Glutamatergic neuron (in vitro differentiated cells): Measurements from ENCODE around the gene LZIC. TPM values are rescaled to one million over a fixed set of nuclear protein-coding genes. Genes with fewer than 3 reads are reported as not detected.
A peak's percentile ranks its signal among the peaks of the same experiment; 100 is the strongest.

Experiments
- DNase-seq: peaks from one replicate; pipeline ENCODE4 v3.0.0; 2022
- H3K27ac Mint-ChIP-seq: one replicate; pipeline ENCODE4 v1.8.0; 2020; ENCODE audit warnings: mild to moderate bottlenecking, mixed read lengths, inconsistent platforms; ENCODE audit not compliant: unreplicated experiment
- H3K27me3 Mint-ChIP-seq: one replicate; pipeline ENCODE4 v1.8.0; 2020; ENCODE audit warnings: mild to moderate bottlenecking, moderate library complexity, mixed read lengths, inconsistent platforms; ENCODE audit not compliant: unreplicated experiment
- H3K36me3 Mint-ChIP-seq: one replicate; pipeline ENCODE4 v1.8.0; 2020; ENCODE audit warnings: mild to moderate bottlenecking, mixed read lengths, inconsistent platforms; ENCODE audit not compliant: unreplicated experiment
- H3K4me1 Mint-ChIP-seq: one replicate; pipeline ENCODE4 v1.8.0; 2020; ENCODE audit warnings: mild to moderate bottlenecking, low read depth, mixed read lengths, inconsistent platforms; ENCODE audit not compliant: unreplicated experiment
- H3K4me3 Mint-ChIP-seq: one replicate; pipeline ENCODE4 v1.8.0; 2020; ENCODE audit warnings: mild to moderate bottlenecking, mixed read lengths, inconsistent platforms; ENCODE audit not compliant: unreplicated experiment
- H3K9me3 Mint-ChIP-seq: one replicate; pipeline ENCODE4 v1.8.0; 2020; ENCODE audit warnings: mild to moderate bottlenecking, moderate library complexity, mixed read lengths, inconsistent platforms; ENCODE audit not compliant: unreplicated experiment
- CTCF ChIP-seq: fragments of 200-600 bp; sonication (generic); IDR thresholded peaks from one replicate; pipeline ENCODE4 v1.5.0; 2021; ENCODE audit not compliant: partially characterized antibody, unreplicated experiment
- total RNA-seq: library from RNA; stranded (reverse); fragmentation: NEBNext Ultra II Directional; extraction: Animal tissue kit (Norgen Biotek cat#: 25700); gene quantifications from one replicate; pipeline ENCODE4 v1.2.1, GENCODE V29; 2021; ENCODE audit not compliant: unreplicated experiment

Gene LZIC
- total RNA-seq, 1 donor from 2014 or later = 34.3 TPM

DNA sequence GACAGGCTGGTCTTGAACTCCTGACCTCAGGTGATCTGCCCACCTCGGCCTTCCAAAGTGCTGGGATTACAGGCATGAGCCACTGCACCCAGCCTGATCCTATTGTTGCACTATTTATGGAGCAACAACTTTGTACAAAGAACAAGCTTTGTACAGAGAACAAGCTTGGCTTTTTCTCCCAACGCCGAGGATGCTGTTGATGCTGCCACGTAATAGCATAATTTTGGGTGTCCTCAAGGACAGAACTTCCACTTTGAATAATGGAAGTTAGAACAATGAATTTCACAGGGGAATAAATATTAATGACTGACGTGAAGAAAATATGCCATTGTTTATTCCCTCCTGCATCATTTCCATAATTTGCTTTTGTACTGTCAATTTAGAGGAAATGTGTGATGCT lies 41.1 kb upstream of the LZIC start:
- Mint-ChIP-seq H3K4me1 (no peaks in the 10 kb centered on the region), H3K9me3 (no peaks in the 10 kb centered on the region), H3K4me3 (no peak overlapping the region), H3K27me3 (no peaks in the 10 kb centered on the region), H3K36me3 (no peaks in the 10 kb centered on the region), H3K27ac (no peak overlapping the region)
- no peak for DNase-seq
- no peak for TF ChIP-seq CTCF

- no peak for TF ChIP-seq CTCF
- peak overlapping the region; percentile 93 for H3K27ac Mint-ChIP-seq
- peaks cover 20% of the 10 kb centered on the region for H3K4me1 Mint-ChIP-seq
- peaks cover 4% of the 10 kb centered on the region for H3K9me3 Mint-ChIP-seq
- peaks cover 6% of the 10 kb centered on the region for H3K27me3 Mint-ChIP-seq
- H3K36me3 Mint-ChIP-seq = peaks cover 4% of the 10 kb centered on the region
- DNase-seq = peak; percentile 73
- peak overlapping the region; percentile 77 for H3K4me3 Mint-ChIP-seq
Measured at GRCh38 chr1:9960706-9961562, 17.7 kb upstream of the LZIC start.

- H3K4me3 Mint-ChIP-seq = no peak overlapping the region
- no peak for DNase-seq
- TF ChIP-seq CTCF = no peak
- H3K27ac Mint-ChIP-seq = no peak overlapping the region
- H3K4me1 Mint-ChIP-seq = peaks cover 20% of the 10 kb centered on the region
- H3K36me3 Mint-ChIP-seq = peaks cover 4% of the 10 kb centered on the region
- peaks cover 6% of the 10 kb centered on the region for H3K27me3 Mint-ChIP-seq
- peaks cover 4% of the 10 kb centered on the region for H3K9me3 Mint-ChIP-seq
Measured at GRCh38 chr1:9960011-9960410, 16.8 kb upstream of the LZIC start.

DNA sequence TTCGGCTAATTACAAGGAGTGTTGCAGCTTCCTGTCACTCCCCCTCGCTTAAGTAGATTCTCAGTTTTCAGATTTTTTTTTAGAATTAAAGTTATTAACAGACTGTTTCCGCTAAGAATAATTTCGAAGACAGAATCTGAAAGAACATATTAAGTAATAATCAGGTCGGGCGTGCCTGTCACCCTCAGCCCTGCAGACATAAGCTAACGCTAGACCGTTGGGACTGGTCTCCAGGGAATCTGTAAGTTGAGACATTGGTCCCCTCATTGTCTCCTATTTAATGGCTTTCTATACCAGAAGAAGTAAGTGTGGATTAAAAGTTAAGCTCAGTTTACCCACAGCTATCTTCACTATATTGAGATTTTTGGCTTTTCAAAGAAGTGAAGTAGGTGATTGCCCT lies 14.5 kb upstream of the LZIC start:
- Mint-ChIP-seq H3K36me3 (peaks cover 4% of the 10 kb centered on the region), H3K27me3 (peaks cover 6% of the 10 kb centered on the region), H3K27ac (no peak overlapping the region), H3K4me3 (no peak overlapping the region), H3K4me1 (peaks cover 19% of the 10 kb centered on the region), H3K9me3 (peaks cover 4% of the 10 kb centered on the region)
- DNase-seq = no peak
- TF ChIP-seq CTCF = no peak

GRCh38 chr1:9946315-9946714 lies 3.1 kb upstream of the LZIC start:
- peaks cover 4% of the 10 kb centered on the region for H3K36me3 Mint-ChIP-seq
- TF ChIP-seq CTCF = no peak
- no peak overlapping the region for H3K4me3 Mint-ChIP-seq
- H3K27ac Mint-ChIP-seq = no peak overlapping the region
- H3K27me3 Mint-ChIP-seq = peaks cover 7% of the 10 kb centered on the region
- peaks cover 11% of the 10 kb centered on the region for H3K9me3 Mint-ChIP-seq
- no peak for DNase-seq
- peaks cover 14% of the 10 kb centered on the region for H3K4me1 Mint-ChIP-seq
